Fibroblast of skin of left biceps (primary cell): ENCODE measurements around the gene PGM2L1.
A peak's percentile ranks its signal among the peaks of the same experiment; 100 is the strongest.

Source experiments
- DNase-seq, 2 experiments: peaks; one replicate each; pipeline ENCODE4 v3.0.0-alpha.2; 2013; ENCODE audit warnings: low read depth in 2 of 2

Gene PGM2L1

DNA sequence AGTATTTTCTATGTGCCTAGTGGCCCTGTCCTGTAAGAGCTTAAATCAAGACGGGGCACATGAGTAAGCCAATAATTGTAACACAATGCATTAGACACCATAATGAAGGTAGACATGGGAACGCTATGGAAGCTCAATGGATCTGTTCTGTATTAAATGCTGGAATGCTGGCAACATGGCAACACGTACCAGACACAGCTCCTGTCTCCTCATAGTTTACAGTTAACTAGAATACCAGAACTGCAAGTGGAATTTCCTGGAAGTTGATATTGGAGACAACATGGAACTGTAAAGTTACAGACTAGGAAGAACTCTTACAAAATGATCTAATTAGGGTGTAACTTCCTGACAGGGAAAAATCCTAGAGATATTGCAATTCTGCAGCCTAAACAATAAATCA, 99.2 kb downstream of the PGM2L1 start:
- no peak for DNase-seq

DNA sequence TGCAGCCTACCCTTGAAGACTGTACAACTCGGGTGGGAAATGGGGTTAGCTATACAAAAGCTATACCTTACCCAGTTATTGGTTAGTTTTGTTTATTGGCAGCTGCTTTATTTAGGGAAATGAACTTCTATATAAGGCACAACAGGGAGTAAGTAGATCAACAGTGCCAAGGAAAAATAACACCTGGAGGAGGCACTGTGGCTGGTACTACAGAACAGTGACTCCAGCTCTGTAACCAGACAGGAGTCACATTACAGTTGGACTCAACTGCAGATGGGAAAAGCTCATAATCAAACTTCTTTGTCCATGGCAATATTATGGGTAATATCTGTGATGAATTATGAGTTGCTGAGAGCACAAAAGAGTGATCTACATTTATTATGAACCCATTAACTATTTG, 100.7 kb downstream of the PGM2L1 start:
- no peak for DNase-seq

DNA sequence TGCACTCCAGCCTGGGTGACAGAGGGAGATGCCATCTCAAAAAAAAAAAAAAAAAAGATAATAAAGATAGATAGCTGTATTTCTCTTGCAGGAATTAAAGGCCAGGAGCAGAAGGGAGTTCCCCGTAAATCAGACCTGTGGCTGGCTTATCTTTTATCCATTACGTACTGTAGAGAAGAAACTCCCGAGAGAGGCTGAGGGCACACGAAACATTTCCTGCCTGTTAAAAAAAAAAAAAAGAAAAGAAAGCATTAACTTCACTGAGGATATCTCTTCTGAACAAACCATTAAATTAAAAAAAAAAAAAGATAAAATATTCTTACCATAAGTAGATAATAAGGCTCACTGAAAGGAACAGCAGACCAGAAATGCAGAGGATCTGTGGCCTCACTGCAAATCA, 109.3 kb downstream of the PGM2L1 start:
- DNase-seq = no peak

DNA sequence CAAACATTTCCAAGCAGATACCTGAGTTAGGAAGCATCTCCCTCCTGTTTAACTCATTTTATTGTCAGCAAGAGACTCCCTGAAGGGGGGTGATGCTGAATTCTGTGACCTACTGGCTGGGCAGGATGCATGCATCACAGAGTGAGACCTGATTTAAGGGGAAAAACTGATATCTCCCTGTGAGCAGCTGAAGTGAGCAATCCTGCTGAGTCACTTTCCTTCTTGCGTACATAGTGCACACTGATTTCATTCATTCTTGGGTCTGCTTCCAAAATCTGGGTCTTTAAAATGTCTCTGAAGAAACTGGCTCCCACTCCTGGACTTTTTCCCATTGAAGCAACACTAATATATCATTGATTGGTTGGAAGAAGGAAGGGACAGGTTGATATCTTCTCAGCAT, 110.1 kb downstream of the PGM2L1 start:
- DNase-seq = peak; percentile 87 to 90

DNA sequence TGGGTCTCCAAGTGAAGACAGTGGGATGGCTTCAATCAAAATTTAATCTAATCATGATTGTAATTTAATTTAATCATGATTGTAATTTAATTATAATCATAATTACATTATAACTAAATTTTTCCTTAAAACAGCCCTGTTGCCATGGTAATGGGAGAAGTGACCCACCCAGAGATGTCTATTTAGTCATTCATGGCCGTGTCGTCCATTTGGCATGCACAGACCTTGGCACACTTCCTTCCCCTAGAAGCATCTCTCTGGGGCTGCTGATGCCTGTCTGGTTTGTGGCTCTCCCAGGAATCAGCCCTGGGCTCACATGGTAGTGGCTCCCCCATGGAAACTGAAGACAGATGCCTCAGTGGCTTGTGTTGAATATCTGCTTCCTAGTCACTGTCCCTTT, 113.8 kb downstream of the PGM2L1 start:
- no peak for DNase-seq

DNA sequence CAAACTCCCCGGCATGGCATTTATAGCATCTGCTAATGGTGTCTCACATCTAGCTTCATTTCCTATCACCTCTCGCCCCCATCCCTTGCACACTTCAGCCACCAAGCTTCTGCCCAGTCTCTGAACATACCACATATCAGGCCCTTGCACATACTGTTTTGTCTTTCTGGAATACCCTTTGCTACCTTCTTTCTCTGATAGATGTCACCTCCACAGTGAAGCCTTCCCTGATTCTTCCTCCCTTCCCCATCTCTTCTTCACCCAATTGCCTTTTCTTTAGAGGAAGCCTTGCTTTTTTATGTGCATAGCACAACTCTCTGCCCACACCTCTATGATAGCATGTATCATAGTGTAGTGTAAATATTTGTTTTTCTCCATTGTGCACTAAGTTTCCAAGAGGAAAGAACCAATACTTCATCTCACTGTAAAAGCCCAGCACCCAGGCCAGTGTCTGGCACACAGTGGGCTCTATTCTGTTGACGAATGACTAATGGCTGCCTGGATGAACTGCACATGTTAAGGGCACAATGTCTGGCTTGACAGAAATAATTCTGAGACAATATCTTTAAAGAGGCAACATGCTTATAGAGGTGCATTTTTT, 114.6 kb downstream of the PGM2L1 start:
- DNase-seq = no peak

DNA sequence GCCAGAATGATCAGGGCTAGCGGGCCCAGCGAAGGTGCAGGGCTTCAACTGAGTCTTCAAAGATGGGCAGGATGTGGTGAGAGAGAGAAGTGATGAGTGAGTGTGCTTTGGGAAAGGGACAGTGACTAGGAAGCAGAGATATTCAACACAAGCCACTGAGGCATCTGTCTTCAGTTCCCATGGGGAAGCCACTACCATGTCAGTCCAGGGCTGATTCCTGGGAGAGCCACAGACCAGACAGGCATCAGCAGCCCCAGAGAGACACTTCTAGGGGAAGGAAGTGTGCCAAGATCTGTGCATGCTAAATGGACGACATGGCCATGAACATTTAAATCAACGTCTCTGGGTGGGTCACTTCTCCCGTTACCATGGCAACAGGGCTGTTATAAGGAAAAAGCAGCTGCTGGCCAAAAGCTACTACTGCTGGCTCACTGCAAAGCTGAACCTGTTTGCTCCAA, 115.3 kb downstream of the PGM2L1 start:
- no peak for DNase-seq

DNA sequence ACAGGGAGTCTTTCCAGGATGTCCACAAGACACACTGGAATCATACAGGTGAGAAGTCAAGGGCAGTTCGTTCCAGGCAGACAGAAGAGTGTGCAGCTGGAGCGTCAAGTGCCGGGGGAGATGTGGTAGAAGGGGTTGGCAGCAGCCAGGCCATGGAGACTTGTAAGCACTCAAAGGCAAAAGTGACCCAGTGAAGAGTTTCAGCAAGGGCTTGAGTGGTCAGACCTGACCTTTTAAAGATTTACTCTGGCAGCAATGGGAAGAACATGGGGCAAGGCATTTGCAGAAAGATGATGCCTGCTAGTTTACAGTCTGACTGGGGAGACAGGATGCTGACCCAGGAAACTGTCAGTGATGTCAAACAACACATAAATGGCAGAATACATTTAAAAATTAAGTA, 115.8 kb downstream of the PGM2L1 start:
- DNase-seq = no peak

DNA sequence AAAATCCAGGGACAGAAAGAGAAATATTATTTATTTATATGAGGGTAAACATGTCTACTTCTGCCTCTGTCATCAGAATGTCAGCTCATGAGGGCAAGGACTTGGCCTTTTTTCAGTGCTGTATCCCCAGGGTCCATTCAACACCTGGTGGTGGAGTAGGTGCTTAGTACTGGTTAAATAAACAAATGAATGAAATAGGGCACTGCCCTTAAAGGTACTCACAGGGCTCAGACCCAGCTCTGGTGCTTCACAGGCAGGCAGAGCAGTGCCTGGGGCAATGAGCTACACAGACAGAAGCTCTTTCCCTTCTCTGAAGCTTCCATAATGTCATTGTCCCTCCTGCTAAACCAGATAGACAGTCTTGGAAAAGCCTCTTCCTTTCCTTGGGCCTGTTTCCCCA, 117.7 kb downstream of the PGM2L1 start:
- DNase-seq = no peak
